NCI-H345 treated with DMSO at 0.1 percent for 48 hours (cell line): ENCODE measurements around the gene TMEM225B.
"Not testable (repeated sequence)": the region's sequence is repeated elsewhere in the genome, so short reads cannot be mapped to it uniquely, and the experiment has no call there.

Experiments
- DNase-seq: peaks from one replicate; lab custom pipeline; 2025; ENCODE audit not compliant: unreplicated experiment; lab: John Stamatoyannopoulos, UW

The TMEM225B gene

DNA sequence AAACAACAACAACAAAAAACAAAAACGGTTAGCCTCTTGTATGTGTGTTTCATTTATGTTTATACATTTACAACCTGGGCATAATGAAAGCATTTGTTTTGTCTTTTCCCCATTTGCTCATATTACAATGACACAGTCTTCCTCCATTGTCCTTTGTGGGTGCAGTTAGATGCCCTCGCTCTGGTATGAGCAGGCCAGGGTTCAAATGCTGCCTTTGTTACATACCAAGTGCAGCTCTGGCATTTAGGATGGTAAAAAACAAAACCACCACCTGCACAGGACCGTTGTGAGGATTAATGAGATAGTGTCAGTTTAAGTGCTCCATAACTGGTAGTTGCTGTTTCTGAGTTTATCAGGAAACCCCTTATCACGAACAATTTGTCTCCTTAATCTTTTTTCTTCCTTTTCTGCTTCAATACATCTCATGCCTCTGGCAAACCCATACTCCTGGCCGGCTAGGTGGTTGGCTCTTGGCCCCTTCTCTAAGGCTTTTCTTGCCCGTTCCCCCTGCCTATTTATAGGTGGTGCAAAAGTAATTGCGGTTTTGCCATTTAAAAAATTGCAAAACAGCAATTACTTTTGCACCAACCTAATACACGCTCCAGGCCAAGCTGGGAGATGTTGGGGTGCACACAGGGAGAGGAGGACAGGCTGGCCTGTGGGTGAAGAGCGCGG lies 18.6 kb upstream of the TMEM225B start:
- DNase-seq, result no peak

DNA sequence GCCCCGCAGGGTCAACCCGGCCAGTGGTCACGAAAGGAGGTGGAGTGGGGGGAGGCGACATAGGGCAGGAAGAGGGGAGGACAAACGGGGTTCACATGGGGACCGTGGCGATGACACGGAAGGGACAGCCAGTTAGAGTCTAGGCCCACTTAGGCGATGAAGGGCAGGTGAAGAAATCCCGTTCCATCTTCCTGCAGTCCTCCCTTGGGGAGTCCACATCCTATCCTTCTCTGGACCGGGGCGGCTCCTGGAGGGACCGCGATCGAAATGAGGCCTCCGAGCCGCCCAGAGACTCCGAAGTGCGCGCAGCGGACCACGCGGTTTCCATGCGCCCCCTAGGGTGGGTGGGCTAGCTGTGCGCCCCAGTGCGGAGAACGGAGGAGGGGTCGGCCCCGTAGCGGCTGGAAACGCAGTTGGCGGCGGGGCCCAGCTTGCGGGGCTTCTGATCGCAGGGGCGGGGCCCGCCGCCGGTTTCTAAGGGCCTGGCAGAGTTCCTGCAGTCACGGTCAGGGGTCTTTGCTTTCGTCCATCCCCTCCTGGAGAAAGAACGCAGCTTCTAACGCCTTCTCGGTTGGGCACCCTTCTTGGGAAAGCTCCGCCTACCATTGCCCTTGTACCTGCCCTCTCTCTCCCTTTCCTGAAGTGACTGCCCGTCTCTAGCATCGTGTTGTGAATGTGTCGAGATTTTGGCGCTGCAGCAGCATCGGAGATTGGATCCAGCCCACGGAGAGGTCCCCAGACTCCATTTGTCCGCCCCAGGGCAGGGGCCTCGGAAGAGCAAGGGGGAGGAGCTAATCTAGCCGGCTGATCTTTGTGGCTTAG lies 17.9 kb upstream of the TMEM225B start:
- peak; percentile 21 for DNase-seq

DNA sequence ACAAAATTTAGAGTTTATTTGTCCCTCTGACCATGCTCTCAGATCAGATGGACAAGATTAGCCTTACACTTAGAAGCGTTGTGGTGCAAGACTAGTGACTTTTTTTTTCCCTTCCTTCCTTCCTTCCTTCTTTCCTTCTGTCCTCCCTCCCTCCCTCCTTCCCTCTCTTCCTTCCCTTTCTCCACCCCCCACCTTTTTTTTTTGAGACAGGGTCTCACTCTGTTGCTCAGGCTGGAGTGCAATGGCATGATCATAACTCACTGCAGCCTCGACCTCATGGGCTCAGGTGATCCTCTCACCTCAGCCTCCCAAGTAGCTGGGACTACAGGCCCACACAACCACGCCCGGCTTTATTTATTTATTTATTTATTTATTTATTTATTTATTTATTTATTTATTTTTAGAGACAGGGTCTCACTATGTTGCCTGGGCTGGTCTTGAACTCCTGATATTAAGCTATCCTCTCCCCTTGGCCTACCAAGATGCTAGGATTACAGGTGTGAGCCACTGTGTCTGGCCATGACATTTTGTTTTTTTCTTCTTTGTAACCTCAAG lies 17.2 kb upstream of the TMEM225B start:
- not testable (repeated sequence) for DNase-seq

DNA sequence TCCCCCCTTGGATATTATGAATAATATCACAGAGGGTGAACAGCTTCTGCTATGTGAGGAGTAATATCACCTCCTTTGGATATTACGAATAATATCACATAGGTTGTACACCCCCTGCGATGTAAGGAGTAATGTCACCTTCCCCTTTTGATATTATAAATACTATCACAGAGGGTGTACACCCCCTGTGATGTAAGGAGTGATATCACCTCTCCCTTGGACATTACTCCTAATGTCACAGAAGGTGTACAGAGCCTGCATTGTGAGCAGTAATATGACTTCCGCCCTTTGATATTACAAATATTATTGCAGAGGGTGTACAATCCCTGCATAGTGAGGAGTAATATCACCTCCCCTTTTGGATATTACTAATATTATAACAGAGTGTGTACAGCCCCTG lies 9.2 kb upstream of the TMEM225B start:
- no peak for DNase-seq

DNA sequence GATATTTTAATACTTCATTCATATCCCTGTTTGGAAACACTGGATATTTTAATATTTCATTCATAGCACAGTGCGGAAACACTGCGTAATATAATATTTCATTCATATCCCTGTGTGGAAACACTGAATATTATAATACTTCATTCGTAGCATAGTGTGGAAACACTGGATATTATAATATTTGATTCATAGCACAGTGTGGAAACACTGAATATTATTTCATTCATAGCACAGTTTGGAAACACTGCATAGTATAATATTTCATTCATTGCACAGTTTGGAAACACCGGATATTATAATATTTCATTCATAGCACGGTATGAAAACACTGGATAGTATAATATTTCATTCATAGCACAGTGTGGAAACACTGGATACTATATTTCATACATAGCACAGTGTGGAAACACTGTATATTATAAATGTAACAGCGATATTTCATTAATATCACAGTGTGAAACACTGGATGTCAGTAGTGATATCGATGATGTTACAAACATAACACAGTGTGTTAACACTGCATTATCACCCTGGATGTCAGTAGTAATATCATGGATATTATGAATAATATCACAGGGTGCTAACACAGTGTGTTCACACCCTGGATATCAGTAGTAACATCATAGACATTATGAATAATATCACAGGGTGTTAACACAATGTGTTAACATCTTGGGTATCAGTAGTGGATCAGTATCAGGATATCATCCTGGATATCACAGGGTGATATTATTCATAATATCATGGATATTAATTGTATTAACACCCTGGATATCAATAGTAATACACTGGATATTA lies 2.9 kb upstream of the TMEM225B start:
- DNase-seq, result no peak

DNA sequence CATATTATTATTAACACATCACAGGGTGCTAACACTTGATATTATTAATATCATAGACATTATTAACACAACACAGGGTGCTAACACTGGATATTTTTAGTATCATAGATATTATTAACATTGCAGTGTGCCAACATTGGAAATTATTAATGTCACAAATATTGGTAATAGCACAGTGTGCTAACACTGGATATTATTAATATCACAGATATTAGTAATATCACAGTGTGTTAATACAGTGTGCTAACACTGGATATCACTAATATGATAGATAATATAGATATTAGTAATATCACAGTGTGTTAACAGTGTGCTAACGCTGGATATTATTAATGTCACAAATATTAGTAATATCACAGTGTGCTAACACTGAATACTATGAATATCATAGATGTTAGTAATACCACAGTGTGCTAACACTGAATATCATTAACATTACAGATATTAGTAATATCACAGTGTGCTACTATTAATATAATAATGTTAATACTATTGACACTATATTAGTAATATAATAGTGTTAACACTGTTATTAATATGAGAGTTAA lies 1.6 kb upstream of the TMEM225B start:
- no peak for DNase-seq

DNA sequence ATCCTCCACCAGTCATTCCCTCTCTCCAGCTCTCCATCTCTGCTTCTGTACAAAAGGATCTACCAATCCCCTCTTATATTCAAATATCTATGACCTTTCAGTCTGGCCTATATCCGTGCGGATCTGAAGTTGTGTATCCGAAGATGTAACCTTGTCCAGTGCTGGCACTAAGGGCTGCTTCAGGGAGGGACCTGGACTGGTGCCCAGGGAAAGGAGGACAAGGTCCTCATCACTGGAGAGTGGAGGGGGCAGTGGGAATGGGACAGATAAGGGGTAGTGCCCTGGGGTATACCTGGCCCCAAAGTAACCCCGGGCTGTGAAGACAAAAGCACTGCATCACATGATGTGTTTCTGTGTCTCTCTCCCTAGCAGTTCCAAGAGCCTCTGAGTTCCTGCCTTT lies 1.8 kb downstream of the TMEM225B start:
- no peak for DNase-seq

DNA sequence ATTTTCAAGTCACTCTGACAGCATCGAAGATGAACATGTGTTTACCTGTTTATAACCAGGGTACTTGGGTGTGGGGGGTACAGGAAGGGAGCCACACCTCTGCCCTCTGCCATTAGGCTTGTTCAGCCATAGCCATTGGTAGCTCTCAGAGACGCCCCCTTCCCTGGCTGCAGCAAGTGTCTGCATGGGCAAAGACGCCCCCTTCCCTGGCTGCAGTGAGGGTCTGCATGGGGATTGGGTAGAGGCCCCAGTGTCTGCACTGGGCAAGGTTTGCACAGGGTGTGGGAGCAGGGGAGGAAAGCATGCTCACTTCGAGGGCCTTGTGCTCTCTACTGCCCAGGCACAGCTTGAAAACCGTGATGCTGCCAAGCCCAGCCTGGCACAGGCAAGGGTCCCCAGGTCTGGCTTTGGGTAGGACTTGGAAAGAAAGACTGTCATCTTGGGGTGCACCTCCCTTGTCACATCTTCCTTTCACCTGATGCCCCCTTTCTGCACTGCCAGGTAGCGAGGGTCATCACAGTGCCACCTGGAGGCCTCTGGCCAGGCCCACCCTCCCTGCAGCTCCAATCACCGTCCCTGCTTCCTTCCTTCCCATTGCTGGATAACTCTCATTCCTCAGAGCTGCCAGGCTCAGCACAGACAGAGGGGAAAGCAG lies 3.7 kb downstream of the TMEM225B start:
- no peak for DNase-seq

DNA sequence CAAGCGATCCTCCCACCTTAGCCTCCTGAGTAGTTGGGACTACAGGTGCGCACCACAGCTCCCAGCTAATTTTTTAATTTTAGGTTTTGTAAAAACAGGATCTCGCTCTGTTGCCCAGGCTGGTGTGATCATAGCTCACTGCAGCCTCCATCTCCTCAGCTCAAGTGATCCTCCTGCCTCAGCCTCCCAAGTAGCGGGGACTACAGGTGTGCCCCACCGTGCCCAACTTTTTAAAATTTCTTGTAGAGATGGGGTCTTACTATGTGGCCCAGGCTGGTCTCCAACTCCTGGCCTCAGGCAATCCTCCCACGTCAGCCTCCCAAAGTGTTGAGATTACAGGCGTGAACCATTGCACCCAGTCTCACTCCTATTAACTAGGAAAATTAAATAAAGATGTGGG lies 7.5 kb downstream of the TMEM225B start:
- DNase-seq, result no peak

DNA sequence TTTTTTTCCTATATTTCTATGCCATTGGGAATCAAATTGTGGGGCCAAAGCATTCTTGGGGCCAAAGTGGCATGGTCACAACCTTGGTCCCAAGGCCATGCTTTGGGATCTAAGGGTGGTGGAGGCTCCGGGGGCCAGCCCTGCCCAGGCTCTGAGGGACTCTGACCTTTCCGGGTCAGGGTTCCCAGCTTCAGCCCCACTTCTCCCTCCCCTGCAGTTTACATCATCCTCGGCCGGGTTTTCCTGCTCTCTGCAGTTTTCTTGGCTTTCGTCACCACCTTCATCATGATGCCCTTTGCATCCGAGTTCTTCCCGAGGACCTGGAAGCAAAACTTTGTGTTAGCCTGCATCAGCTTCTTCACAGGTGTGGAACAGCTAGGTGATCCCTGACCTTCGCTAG lies 8.5 kb downstream of the TMEM225B start:
- DNase-seq, result no peak

DNA sequence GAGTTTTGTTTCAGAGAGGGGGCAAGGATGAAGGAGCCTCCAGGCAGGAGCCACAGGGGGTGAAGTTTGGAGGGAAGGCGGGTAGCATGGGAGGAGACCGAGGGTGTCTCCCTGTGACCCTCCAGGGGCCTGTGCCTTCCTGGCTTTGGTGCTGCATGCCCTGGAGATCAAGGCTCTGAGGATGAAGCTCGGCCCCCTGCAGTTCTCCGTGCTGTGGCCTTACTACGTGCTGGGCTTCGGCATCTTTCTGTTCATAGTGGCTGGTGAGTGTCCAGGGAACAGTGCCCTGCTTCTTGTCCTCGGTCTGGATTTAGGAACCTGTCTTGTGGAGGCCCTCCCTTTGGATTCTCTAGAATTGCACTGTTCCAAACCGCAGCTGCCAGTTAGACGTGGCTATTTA lies 9.5 kb downstream of the TMEM225B start:
- no peak for DNase-seq

DNA sequence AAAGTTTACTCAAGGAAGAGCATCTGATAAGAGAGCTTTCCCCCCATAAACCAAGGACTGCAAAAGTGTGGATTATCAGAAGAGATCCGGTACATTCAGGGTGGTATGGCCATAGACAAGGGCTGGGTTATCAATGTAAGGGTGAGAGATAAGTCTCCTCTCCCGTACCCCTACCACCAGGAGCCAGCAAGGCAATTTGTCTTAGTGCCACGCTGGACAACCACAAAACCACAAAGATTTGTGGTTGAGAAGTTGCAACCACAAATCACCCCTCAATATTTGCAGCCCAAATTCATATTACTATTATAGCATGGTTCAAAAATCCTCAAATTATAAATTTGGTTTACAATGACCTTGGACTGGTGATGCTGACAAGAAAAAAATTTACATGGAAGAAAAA lies 16.4 kb downstream of the TMEM225B start:
- DNase-seq, result no peak

DNA sequence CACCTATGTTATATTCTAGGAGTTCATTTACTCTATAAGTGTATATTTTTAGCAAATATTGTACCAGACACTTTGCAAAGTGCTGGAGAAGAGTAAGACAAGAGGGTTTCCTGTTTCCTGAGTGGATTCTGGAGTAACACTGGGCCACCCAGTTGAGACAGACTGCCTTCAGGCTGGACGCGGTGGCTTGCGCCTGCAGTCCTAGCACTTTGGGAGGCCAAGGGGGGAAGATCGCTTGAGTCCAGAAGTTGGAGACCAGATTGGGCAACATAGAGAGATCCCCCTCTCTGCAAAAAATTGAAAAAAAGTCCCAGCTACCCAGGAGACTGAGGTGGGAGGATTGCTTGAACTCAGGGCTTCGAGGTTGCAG lies 17.9 kb downstream of the TMEM225B start:
- no peak for DNase-seq

DNA sequence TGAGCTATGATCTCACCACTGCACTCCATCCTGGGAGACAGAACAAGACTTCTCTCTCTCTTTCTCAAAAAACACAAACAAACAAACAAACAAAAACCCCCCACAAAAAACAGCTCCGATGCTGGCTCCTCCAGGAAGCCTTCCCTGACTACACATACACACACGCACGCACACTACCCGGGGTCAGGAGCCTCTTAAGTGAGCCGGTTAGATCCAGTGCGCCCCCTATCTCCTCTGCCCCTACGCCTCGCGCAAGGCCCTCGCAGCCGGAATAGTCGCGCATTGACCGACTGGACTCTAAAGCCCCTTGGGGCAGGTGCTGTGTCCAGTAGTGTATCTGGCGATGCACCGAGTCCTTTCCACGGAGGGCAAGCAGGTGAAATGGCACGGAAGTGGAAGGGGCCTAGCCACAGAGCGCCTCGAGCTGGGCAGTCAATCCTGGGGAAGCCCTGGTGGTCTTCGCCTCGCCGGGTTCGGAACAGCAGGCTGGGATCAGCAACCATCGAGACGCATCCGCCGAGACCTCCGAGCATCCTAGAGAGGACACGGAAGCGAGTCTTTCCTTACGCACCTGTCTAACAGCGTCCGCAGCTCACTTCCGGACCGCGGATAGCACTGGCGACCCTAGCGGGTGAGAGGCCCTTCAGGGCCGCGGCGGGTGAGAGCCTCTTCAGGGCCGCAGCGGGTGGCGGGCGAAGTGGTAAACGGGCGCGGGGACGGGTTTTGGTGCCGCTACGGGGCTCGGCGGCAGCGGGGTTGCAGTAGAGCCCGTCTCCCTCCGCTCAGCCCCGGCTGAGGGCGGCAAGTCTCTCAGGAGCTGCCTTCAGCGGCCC lies 18.5 kb downstream of the TMEM225B start, which contains the start of gene ZSCAN25:
Gene ZSCAN25 (plus strand): TSS at position 588 of the 833 bp plus-strand sequence. CDS start 2,661 bp downstream, outside the sequence.
- DNase-seq, result peak; percentile 80

DNA sequence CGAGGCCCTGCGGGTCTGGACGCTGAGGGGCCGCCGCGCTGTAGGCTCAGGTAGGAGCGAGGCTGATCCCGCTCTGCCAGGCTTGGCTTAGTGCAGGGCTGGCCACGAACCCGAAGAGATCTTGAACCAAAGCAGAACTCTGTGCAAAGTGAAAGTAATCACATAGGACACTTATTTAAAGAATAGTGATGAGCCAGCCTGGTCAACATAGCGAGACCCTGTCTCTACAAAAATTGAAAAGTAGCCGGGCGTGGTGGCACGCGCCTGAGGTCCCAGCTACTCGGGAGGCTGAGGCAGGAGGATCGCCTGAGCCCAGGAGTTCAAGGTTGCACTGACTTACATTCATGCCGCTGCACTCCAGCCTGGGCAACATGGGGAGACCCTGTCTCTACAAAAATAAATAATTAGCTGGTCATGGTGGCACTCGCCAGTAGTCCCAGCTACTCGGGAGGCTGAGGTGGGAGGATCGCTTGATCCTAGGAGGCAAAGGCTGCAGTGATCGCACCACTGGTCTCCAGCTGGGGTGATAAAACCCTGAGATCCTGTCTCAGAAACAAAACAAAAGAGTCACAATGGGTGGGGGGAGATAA lies 19.2 kb downstream of the TMEM225B start:
- DNase-seq, result no peak

DNA sequence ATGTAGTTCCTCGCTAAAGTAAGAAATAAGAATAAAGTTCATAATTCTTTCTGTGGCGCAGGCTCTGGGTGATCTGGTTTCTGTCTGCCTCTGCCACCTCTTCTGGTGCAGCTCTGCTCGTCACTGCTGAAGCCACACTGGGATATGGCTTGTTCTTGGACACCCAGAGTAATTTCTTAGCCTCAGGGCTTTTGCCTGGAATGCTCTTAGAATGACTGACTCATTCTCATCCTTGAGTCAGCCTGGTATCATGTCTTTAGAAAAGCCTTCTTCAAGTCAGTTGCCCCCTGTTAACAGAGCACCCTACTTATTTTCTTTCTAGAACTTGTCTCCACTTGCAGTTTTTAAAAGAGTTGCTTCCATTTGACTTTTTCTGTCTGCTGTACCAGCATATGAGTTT lies 20.7 kb downstream of the TMEM225B start:
- DNase-seq, result no peak

DNA sequence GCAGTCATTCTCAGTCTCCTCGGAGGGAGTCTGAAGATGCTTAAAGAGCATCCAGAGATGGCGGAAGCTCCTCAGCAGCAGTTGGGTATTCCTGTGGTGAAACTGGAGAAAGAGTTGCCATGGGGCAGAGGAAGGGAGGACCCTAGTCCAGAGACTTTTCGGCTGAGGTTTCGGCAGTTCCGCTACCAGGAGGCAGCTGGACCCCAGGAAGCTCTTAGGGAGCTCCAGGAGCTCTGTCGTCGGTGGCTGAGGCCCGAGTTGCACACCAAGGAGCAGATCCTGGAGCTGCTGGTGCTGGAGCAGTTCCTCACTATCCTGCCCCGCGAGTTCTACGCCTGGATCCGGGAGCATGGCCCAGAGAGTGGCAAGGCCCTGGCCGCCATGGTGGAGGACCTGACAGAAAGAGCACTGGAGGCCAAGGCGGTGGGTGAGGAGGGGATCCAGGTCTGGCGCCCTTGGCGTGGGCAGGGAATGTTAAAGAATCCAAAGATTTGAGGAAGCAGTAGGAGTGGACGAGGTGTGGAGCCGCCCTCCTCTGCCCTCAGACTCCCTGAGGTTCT lies 21.6 kb downstream of the TMEM225B start:
- no peak for DNase-seq

DNA sequence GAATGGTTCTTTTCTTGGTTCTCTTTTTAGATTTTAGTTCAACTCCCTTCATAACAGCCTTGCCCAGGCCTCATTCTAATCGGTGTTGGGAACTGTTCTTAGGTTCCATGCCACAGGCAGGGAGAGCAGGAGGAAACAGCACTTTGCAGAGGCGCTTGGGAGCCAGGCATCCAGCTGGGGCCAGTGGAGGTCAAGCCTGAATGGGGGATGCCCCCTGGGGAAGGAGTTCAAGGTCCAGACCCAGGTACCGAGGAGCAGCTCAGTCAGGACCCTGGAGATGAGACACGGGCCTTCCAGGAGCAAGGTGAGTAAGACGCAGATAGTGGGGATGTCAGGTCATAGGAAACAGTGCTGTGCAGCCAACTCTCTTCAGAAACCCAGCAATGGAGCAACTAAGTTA lies 23.2 kb downstream of the TMEM225B start:
- no peak for DNase-seq

DNA sequence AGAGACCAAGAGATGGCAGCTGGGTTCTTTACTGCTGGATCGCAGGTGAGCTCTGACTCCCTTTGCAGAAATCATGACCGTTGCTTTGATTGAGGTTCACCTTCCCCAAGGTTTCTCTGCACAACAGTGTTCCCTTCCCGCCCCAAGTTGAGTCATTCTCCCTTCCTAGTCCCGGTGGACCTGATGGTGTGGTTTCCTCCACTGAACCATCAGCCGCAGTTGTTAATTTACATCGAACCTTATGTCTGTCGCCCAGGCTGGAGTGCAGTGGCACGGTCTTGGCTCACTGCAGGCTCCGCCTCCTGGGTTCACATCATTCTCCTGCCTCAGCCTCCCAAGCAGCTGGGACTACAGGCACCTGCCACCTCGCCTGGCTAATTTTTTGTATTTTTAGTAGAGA lies 24.5 kb downstream of the TMEM225B start:
- no peak for DNase-seq
